ENCODE results near the gene ZNF146. TPM values are rescaled to one million over a fixed set of nuclear protein-coding genes. Genes with fewer than 3 reads are reported as not detected.

ZNF146 gene
- total and polyA plus RNA-seq, 2 of the 8 experiments (the other 6 are each of a cell fraction or from before 2014, with no cell fraction given): 27.0 to 161 TPM

DNA sequence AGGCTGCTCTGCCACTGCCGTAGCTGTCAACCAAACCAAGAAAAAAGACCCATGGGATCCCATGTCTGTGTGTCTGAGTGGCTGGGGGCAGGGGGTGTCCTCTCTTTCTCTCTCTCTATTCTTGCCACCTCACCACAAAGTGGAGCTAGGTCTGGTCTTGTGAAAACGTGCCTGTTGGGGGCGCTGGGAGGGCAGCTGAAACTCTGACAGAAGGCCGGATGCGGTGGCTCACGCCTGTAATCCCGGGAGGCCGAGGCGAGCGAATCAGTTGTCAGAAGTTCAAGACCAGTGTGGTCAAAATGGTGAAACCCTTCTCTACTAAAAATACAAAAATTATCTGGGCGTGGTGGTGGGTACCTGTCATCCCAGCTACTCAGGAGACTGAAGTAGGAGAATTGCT, 29.2 kb downstream of the ZNF146 start:
- Histone ChIP-seq H4K91ac (replicated peaks; ENCODE audit: insufficient read length, low read length) (no peak overlapping the region), H2BK15ac (ENCODE audit: low read length) (no peak overlapping the region), H3K79me1 (ENCODE audit: low read depth, low read length) (no peaks in the 10 kb centered on the region; the same call in 1 of the 2 replicates), H3K27me3 (replicated peaks in 1 of 4; ENCODE audit: control insufficient read depth in 3 of 4, extremely low read depth in 1 of 4, insufficient read depth in 3 of 4, low read length in 3 of 4) (peaks cover 0 to 7% (median 2%) of the 10 kb centered on the region in 4 experiments; a peak in 4 of 7 replicates), H3K18ac (ENCODE audit: extremely low read depth, low read length) (no peak overlapping the region), H3K9ac (replicated peaks in 1 of 4; ENCODE audit: extremely low read depth in 1 of 4, low read depth in 3 of 4, low read length in 3 of 4) (no peak overlapping the region), H3K79me2 (ENCODE audit: control insufficient read depth in 1 of 2, insufficient read depth in 2 of 2, low read length in 2 of 2) (no peaks in the 10 kb centered on the region), H2BK20ac (ENCODE audit: low read length) (no peak overlapping the region), H3K27ac (ENCODE audit: low read depth, low read length) (no peak overlapping the region), H2AK5ac (ENCODE audit: low read depth, low read length) (no peak overlapping the region), H3K4me2 (ENCODE audit: insufficient read depth in 1 of 2, low read depth in 2 of 2, low read length in 2 of 2) (peak overlapping the region in 1 of 2 experiments; percentile 75; a peak in 1 of 4 replicates), H2BK12ac (ENCODE audit: low read depth, low read length) (no peak overlapping the region), H2BK120ac (replicated peaks; ENCODE audit: low read depth, low read length) (no peak overlapping the region), H3K56ac (replicated peaks; ENCODE audit: insufficient read length, low read depth, low read length) (no peak overlapping the region), H4K20me1 (replicated peaks in 1 of 2; ENCODE audit: control insufficient read depth in 1 of 2, insufficient read depth in 2 of 2, low read length in 2 of 2) (no peaks in the 10 kb centered on the region), H3K23ac (ENCODE audit: insufficient read length) (no peak overlapping the region), H2AFZ (ENCODE audit: low read length) (no peak overlapping the region), H3K14ac (ENCODE audit: insufficient read length) (no peak overlapping the region), H3K9me3 (ENCODE audit: insufficient read depth in 2 of 2, low read depth in 1 of 2, low read length in 1 of 2) (no peaks in the 10 kb centered on the region; a peak in 1 of 4 replicates), H3K4me3 (ENCODE audit: extremely low read depth in 1 of 4, insufficient read depth in 2 of 4, low read depth in 3 of 4, low read length in 4 of 4) (no peak overlapping the region), H3K23me2 (ENCODE audit: low read depth, low read length) (peaks cover 9% of the 10 kb centered on the region), H3K36me3 (ENCODE audit: control insufficient read depth in 2 of 4, insufficient read depth in 4 of 4, low read length in 3 of 4) (peaks cover 0 to 7% (median 0%) of the 10 kb centered on the region in 4 experiments; a peak in 1 of 8 replicates), H3K4me1 (replicated peaks in 1 of 4; ENCODE audit: control insufficient read depth in 3 of 4, insufficient read depth in 4 of 4, low read length in 3 of 4) (peaks cover 0 to 7% (median 2%) of the 10 kb centered on the region in 4 experiments; a peak in 4 of 7 replicates), H3K4ac (replicated peaks; ENCODE audit: insufficient read length, low read depth, low read length) (no peak overlapping the region), H2BK5ac (ENCODE audit: low read depth, low read length) (no peak overlapping the region), H4K8ac (ENCODE audit: extremely low read depth, insufficient read depth, low read length) (no peak overlapping the region), H4K5ac (ENCODE audit: insufficient read length, low read depth, low read length) (no peak overlapping the region)
- TF ChIP-seq RAD21 (IDR thresholded peaks at IDR 0.05 in 1 of 2, conservative IDR thresholded peaks at IDR 0.05 in 1 of 2; ENCODE audit: low read depth in 2 of 2, low read length in 2 of 2) (peak; percentile 35 to 53; a peak in 3 of 4 replicates), KDM1A (IDR thresholded peaks at IDR 0.05; ENCODE audit: borderline replicate concordance, low read length) (0 out of 2 replicates have a peak, but pooled peaks have one; percentile 33), POLR2AphosphoS5 (IDR thresholded peaks at IDR 0.05; ENCODE audit: low read depth, low read length) (no peak)
- TF ChIP-seq, protein P1, sequence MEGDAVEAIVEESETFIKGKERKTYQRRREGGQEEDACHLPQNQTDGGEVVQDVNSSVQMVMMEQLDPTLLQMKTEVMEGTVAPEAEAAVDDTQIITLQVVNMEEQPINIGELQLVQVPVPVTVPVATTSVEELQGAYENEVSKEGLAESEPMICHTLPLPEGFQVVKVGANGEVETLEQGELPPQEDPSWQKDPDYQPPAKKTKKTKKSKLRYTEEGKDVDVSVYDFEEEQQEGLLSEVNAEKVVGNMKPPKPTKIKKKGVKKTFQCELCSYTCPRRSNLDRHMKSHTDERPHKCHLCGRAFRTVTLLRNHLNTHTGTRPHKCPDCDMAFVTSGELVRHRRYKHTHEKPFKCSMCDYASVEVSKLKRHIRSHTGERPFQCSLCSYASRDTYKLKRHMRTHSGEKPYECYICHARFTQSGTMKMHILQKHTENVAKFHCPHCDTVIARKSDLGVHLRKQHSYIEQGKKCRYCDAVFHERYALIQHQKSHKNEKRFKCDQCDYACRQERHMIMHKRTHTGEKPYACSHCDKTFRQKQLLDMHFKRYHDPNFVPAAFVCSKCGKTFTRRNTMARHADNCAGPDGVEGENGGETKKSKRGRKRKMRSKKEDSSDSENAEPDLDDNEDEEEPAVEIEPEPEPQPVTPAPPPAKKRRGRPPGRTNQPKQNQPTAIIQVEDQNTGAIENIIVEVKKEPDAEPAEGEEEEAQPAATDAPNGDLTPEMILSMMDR (IDR thresholded peaks at IDR 0.05; ENCODE audit: control extremely low read depth in 1 of 3, insufficient read depth in 1 of 3, low read depth in 1 of 3, low read length in 3 of 3): peak; percentile 52 to 65 (median 54)
- ChIA-PET POLR2A (ENCODE audit: partially characterized antibody) (interaction anchor here (0.8 to 2.8 kb wide), 6 partner anchors 11 to 529 kb away, joined by 3 to 17 read pairs (median 4); partner anchors contain the start of genes ZNF146, ZNF565, ZNF566 and ZNF850), CTCF (ENCODE audit: partially characterized antibody) (interaction anchor here (0.6 to 1.7 kb wide), 7 partner anchors 12 to 42 kb away, joined by 3 to 8 read pairs (median 4); partner anchors contain the start of genes ZNF146 and ZNF565)
- WGBS, 2 experiments (ENCODE audit: extremely low coverage in 1 of 2, insufficient coverage in 1 of 2, insufficient read length in 1 of 2, insufficient replicate concordance in 2 of 2, low coverage in 1 of 2, low lambda C conversion rate in 2 of 2, missing lambda C conversion rate in 1 of 2): 77% methylated on average over 11 of the region's 11 CpGs; no CpG with 5 or more reads in 1 of the 2 experiments
- peak in 1 of 2 experiments; percentile 66 for DNase-seq (ENCODE audit: low read depth in 1 of 2, low spot score in 2 of 2)
- FAIRE-seq: no peak
